BLaER1 treated with 17β-estradiol and CSF1 and Interleukin-3, amounts not matched to agents 10 nM and 100 nM (cell line): ENCODE results near the gene NT5DC1.

Experiments
- H3K27ac ChIP-seq, 11 experiments: shearing (Covaris generic); formaldehyde crosslinking; 2 replicates each; pipeline ENCODE4 v1.8.1; 2022
- H3K27me3 ChIP-seq, 11 experiments: shearing (Covaris generic); formaldehyde crosslinking; 2 replicates each; pipeline ENCODE4 v1.8.1; 2022
- H3K36me3 ChIP-seq, 11 experiments: shearing (Covaris generic); formaldehyde crosslinking; 2 replicates each; pipeline ENCODE4 v1.8.1; 2022
- H3K4me1 ChIP-seq, 10 experiments: shearing (Covaris generic); formaldehyde crosslinking; 2 replicates each; pipeline ENCODE4 v1.8.1; 2022
- H3K4me2 ChIP-seq, 11 experiments: shearing (Covaris generic); formaldehyde crosslinking; 2 replicates each; pipeline ENCODE4 v1.8.1; 2022
- H3K4me3 ChIP-seq, 10 experiments: shearing (Covaris generic); formaldehyde crosslinking; 2 replicates each; pipeline ENCODE4 v1.8.1; 2022
- H3K9ac ChIP-seq, 11 experiments: shearing (Covaris generic); formaldehyde crosslinking; 2 replicates each; pipeline ENCODE4 v1.8.1; 2022
- H3K9me3 ChIP-seq, 11 experiments: shearing (Covaris generic); formaldehyde crosslinking; replicated peaks in 1 of 11; 2 replicates each; pipeline ENCODE4 v1.8.1; 2022
- H4K20me1 ChIP-seq, 11 experiments: shearing (Covaris generic); formaldehyde crosslinking; 2 replicates each; pipeline ENCODE4 v1.8.1; 2022
- Cebpa-rat ChIP-seq, 11 experiments: shearing (Covaris generic); IDR thresholded peaks; 2 replicates each; pipeline ENCODE4 v1.8.1; 2022

Gene NT5DC1

GRCh38 chr6:116221067-116221466, 120.4 kb downstream of the NT5DC1 start:
- TF ChIP-seq Cebpa-rat (IDR thresholded peaks at IDR 0.05), result no peak
- H3K9ac ChIP-seq, result no peak overlapping the region
- no peak overlapping the region for H3K4me3 ChIP-seq
- H3K9me3 ChIP-seq, result no peaks in the 10 kb centered on the region
- H3K36me3 ChIP-seq, result peaks cover 0 to 24% (median 0%) of the 10 kb centered on the region in 11 experiments; a peak in 6 of 22 replicates
- no peak overlapping the region for H3K27ac ChIP-seq
- no peaks in the 10 kb centered on the region for H4K20me1 ChIP-seq
- H3K27me3 ChIP-seq, result no peaks in the 10 kb centered on the region
- no peaks in the 10 kb centered on the region for H3K4me1 ChIP-seq
- no peak overlapping the region for H3K4me2 ChIP-seq

- Histone ChIP-seq H3K9me3 (no peaks in the 10 kb centered on the region), H3K36me3 (peaks cover 0 to 24% (median 0%) of the 10 kb centered on the region in 11 experiments; a peak in 6 of 22 replicates), H3K4me3 (no peak overlapping the region), H4K20me1 (no peaks in the 10 kb centered on the region), H3K27me3 (no peaks in the 10 kb centered on the region), H3K27ac (no peak overlapping the region), H3K4me2 (no peak overlapping the region), H3K4me1 (no peaks in the 10 kb centered on the region), H3K9ac (no peak overlapping the region)
- TF ChIP-seq Cebpa-rat (IDR thresholded peaks at IDR 0.05), result no peak
These were observed 121.3 kb downstream of the NT5DC1 start for GRCh38 chr6:116221911-116222310.

GRCh38 chr6:116223355-116223754, 122.7 kb downstream of the NT5DC1 start:
- Histone ChIP-seq H3K4me3 (no peak overlapping the region), H4K20me1 (no peaks in the 10 kb centered on the region), H3K9ac (no peak overlapping the region), H3K36me3 (peaks cover 0 to 24% (median 0%) of the 10 kb centered on the region in 11 experiments; a peak in 6 of 22 replicates), H3K9me3 (no peaks in the 10 kb centered on the region), H3K4me2 (no peak overlapping the region), H3K27ac (no peak overlapping the region), H3K4me1 (no peaks in the 10 kb centered on the region), H3K27me3 (no peaks in the 10 kb centered on the region)
- no peak for TF ChIP-seq Cebpa-rat (IDR thresholded peaks at IDR 0.05)

- no peak overlapping the region for H3K4me2 ChIP-seq
- H3K36me3 ChIP-seq, result peaks cover 0 to 16% (median 0%) of the 10 kb centered on the region in 11 experiments; a peak in 5 of 22 replicates
- TF ChIP-seq Cebpa-rat (IDR thresholded peaks at IDR 0.05), result no peak
- H3K9me3 ChIP-seq, result no peaks in the 10 kb centered on the region
- H3K4me1 ChIP-seq, result no peaks in the 10 kb centered on the region
- H3K9ac ChIP-seq, result no peak overlapping the region
- no peak overlapping the region for H3K27ac ChIP-seq
- no peaks in the 10 kb centered on the region for H3K27me3 ChIP-seq
- H3K4me3 ChIP-seq, result no peak overlapping the region
- H4K20me1 ChIP-seq, result no peaks in the 10 kb centered on the region
These were observed 128.7 kb downstream of the NT5DC1 start for GRCh38 chr6:116229287-116229913.

- no peaks in the 10 kb centered on the region for H4K20me1 ChIP-seq
- no peaks in the 10 kb centered on the region for H3K9me3 ChIP-seq
- H3K36me3 ChIP-seq, result peaks cover 0 to 36% (median 11%) of the 10 kb centered on the region in 11 experiments; a peak in 12 of 22 replicates
- H3K27ac ChIP-seq, result no peak overlapping the region
- no peak for TF ChIP-seq Cebpa-rat (IDR thresholded peaks at IDR 0.05)
- no peak overlapping the region for H3K9ac ChIP-seq
- H3K4me1 ChIP-seq, result no peaks in the 10 kb centered on the region
- H3K27me3 ChIP-seq, result no peaks in the 10 kb centered on the region
- H3K4me2 ChIP-seq, result no peak overlapping the region
- no peak overlapping the region for H3K4me3 ChIP-seq
These were observed 134.0 kb downstream of the NT5DC1 start for GRCh38 chr6:116234689-116235088.

GRCh38 chr6:116238083-116238482, 137.4 kb downstream of the NT5DC1 start:
- Histone ChIP-seq H4K20me1 (no peaks in the 10 kb centered on the region), H3K4me2 (no peak overlapping the region), H3K9ac (no peak overlapping the region), H3K27me3 (no peaks in the 10 kb centered on the region), H3K9me3 (no peaks in the 10 kb centered on the region), H3K4me1 (no peaks in the 10 kb centered on the region), H3K4me3 (no peak overlapping the region), H3K27ac (no peak overlapping the region), H3K36me3 (peaks cover 0 to 36% (median 11%) of the 10 kb centered on the region in 11 experiments; a peak in 12 of 22 replicates)
- TF ChIP-seq Cebpa-rat (IDR thresholded peaks at IDR 0.05), result no peak

- no peak overlapping the region for H3K27ac ChIP-seq
- no peak overlapping the region for H3K4me2 ChIP-seq
- no peaks in the 10 kb centered on the region for H4K20me1 ChIP-seq
- H3K27me3 ChIP-seq, result no peaks in the 10 kb centered on the region
- no peaks in the 10 kb centered on the region for H3K4me1 ChIP-seq
- H3K36me3 ChIP-seq, result peaks cover 0 to 40% (median 11%) of the 10 kb centered on the region in 11 experiments; a peak in 12 of 22 replicates
- no peak overlapping the region for H3K9ac ChIP-seq
- no peaks in the 10 kb centered on the region for H3K9me3 ChIP-seq
- TF ChIP-seq Cebpa-rat (IDR thresholded peaks at IDR 0.05), result no peak
- no peak overlapping the region for H3K4me3 ChIP-seq
These were observed 138.6 kb downstream of the NT5DC1 start for GRCh38 chr6:116239256-116239655.

GRCh38 chr6:116239856-116240255, 139.2 kb downstream of the NT5DC1 start:
- H3K4me2 ChIP-seq, result no peak overlapping the region
- H3K36me3 ChIP-seq, result peaks cover 0 to 45% (median 11%) of the 10 kb centered on the region in 11 experiments; a peak in 12 of 22 replicates
- no peak overlapping the region for H3K4me3 ChIP-seq
- no peaks in the 10 kb centered on the region for H4K20me1 ChIP-seq
- no peaks in the 10 kb centered on the region for H3K27me3 ChIP-seq
- H3K9me3 ChIP-seq, result no peaks in the 10 kb centered on the region
- H3K9ac ChIP-seq, result no peak overlapping the region
- no peak for TF ChIP-seq Cebpa-rat (IDR thresholded peaks at IDR 0.05)
- no peak overlapping the region for H3K27ac ChIP-seq
- no peaks in the 10 kb centered on the region for H3K4me1 ChIP-seq

GRCh38 chr6:116244284-116244683, 143.6 kb downstream of the NT5DC1 start:
- H3K9me3 ChIP-seq, result no peaks in the 10 kb centered on the region

GRCh38 chr6:116246089-116246488, 145.4 kb downstream of the NT5DC1 start:
- Histone ChIP-seq H3K9ac (no peak overlapping the region), H3K4me3 (no peak overlapping the region), H4K20me1 (peaks cover 0 to 7% (median 0%) of the 10 kb centered on the region in 11 experiments; a peak in 4 of 22 replicates), H3K27ac (no peak overlapping the region), H3K4me2 (no peak overlapping the region), H3K9me3 (no peaks in the 10 kb centered on the region), H3K36me3 (peaks cover 0 to 12% (median 0%) of the 10 kb centered on the region in 11 experiments; a peak in 6 of 22 replicates), H3K4me1 (peaks cover 9 to 20% (median 16%) of the 10 kb centered on the region in 10 experiments), H3K27me3 (no peaks in the 10 kb centered on the region)
- TF ChIP-seq Cebpa-rat (IDR thresholded peaks at IDR 0.05), result no peak

More at GRCh38 chr6:116244284-116244683, 143.6 kb downstream of the NT5DC1 start:
- peaks cover 0 to 2% (median 0%) of the 10 kb centered on the region in 10 experiments; a peak in 1 of 20 replicates for H3K4me1 ChIP-seq
- no peak overlapping the region for H3K4me2 ChIP-seq
- TF ChIP-seq Cebpa-rat (IDR thresholded peaks at IDR 0.05), result no peak
- H4K20me1 ChIP-seq, result no peaks in the 10 kb centered on the region
- no peaks in the 10 kb centered on the region for H3K27me3 ChIP-seq
- H3K36me3 ChIP-seq, result peaks cover 0 to 16% (median 2%) of the 10 kb centered on the region in 11 experiments; a peak in 9 of 22 replicates
- H3K27ac ChIP-seq, result no peak overlapping the region
- H3K4me3 ChIP-seq, result no peak overlapping the region
- H3K9ac ChIP-seq, result no peak overlapping the region
